Hematopoietic multipotent progenitor cell treated with erythropoietin and hydrocortisone succinate and interleukin-3 and kit ligand, for 15 days (in vitro differentiated cells): ENCODE data around the gene ULK3.

ENCODE experiments used
- DNase-seq: peaks from one replicate; pipeline ENCODE4 v3.0.0-alpha.2; 2015; ENCODE audit warnings: low spot score

Gene ULK3

DNA sequence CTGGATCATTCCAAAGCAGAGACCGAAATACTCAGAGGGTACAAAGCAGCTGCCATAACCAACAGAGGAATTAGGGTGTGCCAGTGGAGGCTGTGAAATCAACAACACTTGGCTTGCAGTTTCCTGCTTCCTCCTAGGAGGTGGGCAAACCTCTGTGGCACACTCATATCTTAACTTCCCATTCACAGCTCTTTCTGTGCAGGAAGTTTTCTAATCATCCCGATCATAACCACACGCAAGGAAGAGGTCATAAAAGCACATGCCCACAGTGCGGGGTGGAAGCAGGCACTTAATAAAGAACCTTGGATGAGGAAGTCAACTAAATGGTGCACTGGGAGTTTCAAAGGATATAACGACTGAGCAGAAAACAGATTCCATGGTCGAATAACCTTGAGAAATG, 25.1 kb upstream of the ULK3 start:
- no peak for DNase-seq

DNA sequence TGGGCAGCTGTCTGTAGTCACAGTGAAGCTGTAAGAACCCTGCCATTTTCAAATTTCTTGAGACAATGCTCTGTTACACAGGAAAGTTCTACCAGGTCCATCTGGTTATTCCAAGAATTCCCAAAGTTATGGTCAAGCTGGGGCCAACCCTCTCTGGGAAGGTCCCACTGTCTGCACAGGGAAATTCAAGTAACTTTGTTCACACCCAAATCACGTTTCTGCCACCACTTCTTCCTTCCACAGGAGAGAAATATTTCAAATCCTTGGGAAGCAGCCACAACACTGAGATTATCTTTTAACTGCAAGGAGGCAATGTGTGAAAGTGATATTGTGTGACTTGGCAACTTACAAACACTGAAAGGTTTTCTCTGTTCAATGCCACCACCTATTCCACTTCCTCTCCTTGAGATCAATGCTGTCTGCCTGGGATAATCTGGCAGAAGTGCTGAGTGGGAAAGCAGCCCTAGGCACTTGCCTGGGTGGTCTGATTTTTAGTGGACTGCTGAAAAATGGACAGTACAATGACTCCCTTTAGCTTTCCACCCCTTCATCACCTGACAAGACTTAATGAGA, 24.6 kb upstream of the ULK3 start:
- no peak for DNase-seq

DNA sequence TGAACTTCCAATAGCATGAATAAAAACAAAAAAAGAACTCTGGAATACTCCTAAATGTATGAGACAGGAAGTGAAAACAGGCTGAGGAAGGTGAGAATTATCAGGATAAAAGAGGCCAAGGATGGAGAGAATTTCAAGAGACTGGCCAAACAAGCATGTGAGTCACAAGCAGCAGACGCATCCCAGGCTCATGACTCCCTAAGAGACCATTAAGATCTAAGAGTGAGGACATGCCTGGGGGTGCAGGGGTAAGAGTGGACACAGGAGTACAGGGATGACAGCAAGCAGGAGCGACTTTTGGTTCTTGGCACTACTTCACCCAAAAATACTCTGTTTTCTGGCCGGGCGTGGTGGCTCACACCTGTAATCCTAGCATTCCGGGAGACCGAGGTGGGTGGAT, 23.1 kb upstream of the ULK3 start:
- no peak for DNase-seq

DNA sequence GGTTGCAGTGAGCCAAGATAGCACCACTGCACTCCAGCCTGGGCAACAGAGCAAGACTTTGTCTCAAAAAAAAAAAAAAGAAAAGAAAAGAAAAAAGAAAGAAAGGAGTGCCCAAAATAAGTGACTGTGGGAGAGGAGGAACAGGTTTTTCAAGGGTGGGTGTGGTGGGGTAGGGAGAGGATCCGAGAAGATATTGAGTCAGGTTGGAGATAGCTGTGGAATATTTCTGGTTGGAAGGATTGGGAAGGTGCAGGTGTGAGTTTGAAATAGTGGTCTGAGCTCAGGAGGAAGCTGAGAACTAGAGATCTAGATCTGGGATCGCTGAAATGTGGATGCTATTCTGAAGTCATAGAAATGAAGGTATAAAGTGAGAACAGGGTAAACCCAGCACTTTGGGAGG, 22.4 kb upstream of the ULK3 start:
- no peak for DNase-seq

DNA sequence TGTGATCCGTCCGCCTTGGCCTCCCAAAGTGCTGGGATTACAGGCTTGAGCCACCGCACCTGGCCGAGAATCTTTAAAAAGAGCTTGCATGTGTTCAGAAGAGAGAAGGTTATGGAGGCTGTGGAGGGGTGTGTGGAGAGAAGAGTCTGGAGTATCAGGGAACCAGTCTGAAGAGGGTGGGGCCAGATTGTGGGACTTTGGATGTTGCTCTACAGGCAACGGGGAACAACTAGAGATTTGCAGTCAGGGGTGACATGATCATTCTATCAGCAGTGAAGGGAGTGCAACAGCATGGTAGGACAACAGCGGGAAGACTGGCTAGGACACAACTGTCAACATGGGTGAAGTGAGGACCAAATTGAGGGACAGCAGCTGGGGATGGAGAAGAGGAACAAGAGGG, 21.3 kb upstream of the ULK3 start:
- DNase-seq, result no peak

DNA sequence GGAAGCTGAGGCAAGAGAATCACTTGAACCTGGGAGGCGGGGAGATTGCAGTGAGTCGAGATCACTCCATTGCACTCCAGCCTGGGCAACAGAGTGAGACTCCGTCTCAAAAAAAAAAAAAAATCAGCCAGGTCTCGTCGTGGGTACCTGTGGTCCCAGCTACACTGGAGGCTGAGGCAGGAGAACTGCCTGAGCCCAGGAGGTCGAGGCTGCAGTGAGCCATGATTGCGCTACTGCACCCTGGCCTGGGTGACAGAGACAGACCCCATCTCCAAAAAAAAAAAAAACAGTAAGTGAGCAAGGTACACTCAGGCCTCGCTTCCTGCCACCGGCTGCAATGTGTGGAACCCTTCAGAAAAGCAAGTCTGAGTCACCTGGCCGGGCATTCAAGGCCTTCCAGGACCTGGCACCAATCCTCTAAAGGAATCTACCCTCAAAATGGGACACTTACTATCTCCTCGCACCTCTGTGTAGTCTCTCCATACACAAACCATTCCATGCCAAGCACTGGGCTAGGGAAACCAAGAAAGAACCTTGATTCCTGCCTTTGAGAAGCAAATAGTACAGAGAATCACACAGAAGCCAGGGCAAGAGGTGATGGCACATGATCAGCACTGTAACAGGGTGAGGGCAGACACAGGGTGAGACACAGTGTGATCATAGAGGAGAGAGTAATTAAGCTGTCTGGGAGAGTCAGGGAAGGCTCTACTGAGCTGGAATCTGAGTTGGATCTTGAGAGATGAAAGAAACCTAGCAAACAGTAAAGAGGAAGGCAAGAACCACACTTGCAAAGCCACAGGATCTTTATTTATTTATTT, 20.5 kb upstream of the ULK3 start:
- DNase-seq, result no peak

DNA sequence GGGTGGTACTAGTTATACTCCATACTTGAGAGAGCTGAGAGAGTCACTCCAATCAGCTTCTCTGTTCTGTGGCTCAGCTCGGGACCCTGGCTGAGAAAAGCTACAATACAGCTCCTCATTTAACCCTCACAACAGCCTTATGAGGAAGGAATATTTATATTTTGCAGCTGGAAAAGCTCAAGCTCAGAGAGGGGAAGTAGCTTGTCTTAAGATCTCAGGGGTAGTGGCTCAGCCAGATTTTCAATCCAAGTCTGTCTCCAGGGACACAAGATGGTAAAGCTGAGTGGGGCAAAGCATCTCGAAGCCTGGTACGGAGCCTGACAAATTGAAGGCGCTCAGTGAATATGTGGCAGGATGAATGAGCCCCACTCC, 15.4 kb upstream of the ULK3 start:
- no peak for DNase-seq

DNA sequence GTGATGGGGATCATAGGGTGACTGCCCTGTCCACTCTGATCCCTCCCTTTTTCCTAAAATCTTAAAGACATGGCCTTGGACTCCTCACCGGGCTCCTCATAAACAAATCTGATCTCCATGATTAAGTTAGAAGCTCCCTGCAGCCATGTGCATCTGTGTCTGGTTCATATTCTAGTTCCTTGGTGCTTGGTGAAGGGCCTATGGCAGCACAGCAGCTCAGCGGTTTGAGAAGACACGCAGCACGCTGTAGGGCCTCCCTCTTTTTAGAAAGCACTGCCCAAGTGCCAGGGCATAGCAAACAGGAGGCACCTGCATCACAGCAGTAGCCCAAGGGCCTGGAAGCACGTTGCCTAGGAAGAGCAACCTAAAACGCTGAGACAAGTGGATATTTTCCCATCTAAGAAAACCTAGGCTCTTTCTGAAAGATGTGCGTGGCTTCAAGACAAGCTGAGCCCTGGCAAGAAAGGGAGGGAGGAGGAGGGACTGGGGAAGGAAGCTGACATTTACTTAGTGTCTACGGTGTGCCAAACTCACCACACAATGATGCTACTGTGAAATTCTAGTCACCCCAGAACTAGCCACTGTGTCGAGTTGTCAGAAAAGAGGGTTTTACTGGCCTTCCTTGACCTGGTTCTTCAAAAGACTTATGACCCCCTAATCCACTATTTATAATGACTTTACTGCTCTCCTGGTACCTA, 14.9 kb upstream of the ULK3 start:
- no peak for DNase-seq

DNA sequence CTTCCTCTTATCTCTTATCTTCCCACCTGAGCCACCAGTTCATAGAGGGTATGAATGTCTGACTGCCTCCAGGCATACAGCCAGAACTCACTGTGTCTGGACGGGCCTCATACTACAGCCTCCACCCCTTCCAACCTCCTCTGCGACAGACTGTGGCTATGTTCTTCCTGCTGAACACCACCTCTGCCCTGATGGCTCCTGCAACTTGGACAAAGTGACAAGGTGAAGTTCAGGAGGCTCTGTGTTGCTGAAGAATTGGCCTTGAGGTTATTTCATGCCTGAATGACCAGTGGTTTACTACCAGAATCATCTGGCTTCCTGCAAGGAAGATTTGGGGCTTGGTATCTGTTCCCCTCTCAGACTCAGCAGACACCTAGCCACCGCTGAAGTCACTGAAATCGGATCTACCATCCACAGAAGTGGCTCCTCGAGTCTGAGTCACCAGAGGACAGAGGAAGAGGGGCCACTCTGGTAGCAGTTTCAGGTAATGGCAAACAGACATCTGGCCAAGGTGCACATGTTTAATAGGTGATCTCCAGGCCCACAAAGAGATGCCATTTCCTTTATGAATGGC, 14.2 kb upstream of the ULK3 start:
- DNase-seq, result no peak

DNA sequence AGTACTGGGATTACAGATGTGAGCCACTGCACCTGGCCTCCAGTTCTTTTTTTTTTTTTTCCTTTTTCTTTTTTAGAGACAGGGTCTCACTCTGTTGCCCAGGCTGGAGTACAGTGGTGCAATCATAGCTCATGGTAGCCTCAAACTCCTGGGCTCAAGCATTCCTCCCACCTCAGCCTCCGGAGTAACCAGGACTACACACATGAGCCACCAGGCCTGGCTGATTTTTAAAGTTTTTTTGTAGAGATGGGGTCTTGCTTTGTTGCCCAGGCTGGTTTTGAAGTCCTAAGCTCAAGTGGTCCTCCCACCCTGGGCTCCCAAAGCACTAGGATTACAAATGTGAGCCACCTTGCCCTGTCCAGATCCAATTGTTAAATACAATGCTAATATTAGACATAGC, 13.6 kb upstream of the ULK3 start:
- no peak for DNase-seq

DNA sequence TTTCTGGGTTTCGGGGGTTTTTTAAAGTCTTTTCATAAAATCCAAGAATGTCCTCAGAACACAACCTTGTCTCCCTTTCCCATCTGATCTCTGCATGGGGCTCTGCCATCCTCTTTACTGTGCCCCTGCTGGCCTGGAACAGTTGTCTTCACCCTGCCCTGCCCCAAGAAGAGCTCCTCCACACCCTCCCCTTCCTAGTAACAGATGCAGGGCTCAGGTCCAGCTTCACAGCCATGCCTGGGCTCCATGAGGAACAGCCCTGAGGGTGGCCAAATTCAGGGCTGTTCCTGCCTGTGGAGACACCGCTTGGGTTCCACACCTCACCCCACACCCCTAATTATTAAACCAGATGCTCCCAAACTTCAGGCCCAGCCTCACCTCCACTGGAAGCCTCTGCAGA, 12.9 kb upstream of the ULK3 start:
- DNase-seq, result no peak

DNA sequence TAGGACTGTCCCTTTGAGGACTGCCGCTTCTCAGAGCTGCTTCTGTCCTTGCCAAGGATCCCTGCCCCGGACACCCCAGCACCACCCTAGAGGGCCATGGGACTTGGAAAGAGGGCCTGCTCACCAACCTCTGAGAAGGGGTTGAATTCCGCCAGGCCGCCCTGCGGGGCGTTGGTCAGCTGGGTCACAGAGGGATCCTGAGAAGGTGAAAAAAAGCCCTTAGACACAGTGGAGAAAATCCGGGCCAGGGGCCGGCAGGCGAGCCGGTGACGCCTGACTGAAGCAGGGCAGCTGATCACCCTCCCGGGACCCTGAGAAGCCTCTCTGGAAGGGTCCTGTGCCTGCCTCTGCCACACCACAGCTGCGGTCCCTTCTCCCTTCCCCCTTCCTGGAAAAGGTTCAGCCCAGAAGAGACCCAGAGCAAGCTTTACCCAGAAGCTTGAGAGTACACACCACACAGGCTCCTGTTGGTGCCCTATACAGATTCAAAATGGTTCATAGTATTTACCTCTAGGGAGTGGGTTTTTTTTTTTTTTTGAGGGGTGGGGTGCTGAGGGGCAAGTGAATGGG, 11.6 kb upstream of the ULK3 start:
- DNase-seq, result no peak

DNA sequence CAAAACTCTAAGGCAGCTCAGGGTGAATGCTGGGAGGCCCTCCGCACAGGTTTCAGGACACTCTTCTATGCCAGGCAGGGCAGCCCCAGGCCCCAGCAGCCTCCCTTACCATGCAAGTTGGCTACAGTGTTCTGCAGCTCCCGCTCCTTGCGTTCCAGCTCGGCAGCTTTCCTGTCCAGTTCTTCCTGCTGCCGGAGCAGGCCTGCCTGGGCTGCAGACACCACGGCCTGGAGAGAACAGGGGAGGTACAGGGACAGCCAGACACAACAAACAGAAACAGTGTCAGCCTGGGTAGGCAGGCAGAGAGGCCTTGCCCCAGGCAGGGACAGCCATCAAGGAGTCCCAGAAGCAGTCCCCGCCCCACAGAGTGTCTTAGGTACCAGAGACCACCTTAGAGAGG, 9.0 kb upstream of the ULK3 start:
- no peak for DNase-seq

DNA sequence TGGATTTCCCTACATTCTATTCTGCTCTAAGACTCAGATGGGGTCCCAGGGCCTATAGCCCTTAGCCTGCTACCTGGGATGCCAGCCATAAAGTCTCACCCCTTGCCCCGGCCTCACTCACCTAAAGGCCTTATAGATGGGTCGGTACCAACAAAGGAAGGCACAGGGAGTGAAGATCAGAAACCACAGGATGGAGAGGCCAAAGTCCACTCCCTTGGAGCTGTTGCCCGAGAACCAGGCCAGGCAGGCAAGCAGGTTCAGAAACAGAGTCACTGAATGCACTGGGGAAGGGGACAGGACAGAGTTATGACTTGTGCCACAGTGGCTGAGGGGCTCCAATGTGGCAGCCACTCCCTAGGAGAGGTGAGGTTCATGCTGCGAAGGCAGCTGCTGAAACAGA, 7.4 kb upstream of the ULK3 start:
- no peak for DNase-seq

DNA sequence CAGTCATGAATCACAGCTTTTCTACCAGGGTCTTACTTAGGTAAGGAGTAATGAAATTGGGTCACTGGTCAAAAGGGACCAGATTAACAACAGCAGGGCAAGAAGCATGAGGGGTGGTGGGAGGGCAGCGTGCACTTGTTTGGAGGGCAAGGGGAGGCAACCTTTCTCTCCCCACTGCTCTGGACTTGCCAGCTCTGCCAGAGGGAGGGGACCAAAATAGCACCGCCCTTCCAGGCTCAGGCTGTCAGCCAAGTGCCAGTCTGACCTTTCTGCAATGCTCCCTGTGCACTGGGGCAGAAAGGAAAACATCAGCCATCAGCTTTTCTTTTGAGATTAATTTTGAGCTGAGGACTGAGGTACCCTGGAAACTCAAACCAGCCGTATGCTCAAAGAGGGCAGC, 4.5 kb upstream of the ULK3 start:
- DNase-seq, result peak; percentile 18

DNA sequence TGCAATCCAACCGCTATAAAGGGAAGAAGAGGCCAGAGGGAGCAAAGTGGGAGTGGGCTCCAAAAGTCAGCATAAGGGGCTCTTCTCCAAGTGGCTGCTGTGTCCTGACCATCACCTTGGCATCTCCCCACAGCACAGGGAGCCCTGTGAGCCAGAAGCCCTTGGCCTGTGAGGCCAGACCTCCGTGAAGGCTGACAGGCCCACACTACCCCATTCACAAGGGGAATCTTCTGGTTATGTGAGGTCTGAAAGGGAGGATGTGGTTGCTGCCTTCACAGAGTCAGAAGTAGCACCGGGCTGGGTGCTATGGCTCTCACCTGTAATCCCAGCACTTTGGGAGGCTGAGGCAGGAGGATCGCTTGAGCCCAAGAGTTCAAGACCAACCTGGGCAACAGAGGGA, 2.6 kb upstream of the ULK3 start:
- no peak for DNase-seq

DNA sequence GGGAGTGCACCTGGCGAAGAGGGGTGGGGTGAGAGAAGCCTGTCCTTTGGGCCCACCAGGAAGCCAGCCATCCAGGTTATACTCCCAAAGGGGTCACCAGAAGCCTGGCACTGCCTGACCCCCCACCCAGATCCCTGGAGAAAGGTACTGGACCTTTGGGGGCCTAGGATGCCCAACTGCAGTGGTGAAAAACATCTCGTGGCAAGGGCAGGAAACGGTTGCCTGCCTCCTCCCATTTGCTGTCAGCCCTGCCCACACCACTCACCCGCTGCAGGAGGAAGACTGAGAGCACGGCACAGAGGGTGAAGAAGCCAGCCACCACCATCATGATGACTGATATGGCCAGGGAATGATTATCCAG, 2.2 kb upstream of the ULK3 start:
- DNase-seq, result no peak

DNA sequence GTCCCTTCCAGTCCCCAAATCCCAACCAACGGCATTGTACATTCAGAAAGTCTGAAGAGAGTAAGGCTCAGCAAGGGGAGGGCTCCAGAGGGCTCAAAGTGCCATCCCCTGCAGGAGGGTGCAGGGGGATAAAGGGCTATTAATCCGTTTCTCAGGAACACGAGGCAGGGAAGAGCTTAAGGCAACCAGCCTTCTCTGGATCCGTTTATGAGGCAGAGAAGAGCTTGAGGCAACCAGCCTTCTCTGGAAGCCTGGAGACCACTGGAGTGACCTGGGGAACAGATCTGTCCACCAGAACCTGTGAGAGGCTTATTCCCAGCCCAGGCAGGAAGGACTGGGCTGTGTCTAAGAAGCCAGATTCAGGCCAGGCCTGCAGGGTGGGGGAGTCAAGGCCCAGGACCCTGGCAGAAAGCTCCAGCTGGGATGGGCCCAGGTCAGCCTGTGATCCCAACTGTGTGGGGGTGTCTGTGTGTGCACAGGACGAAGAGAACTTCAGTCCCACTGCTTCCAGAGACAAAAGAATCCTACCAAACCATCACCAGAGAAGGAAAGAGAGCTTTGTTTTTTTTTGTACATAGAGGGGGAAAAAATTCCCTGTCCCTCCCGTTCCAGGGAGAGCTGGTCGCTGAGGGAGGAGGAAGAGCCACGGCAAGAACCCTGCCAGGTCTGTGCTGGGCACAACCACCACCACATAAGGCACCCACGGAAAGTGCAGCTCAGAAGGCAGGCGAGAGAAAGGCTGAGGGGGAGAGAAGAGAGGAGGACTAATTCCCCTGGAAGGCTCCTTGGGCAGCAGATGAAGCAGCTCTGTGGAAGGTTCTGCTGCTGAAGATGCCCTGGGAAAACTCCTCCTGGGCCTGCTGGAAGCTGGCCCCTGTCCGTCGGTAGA, 1.6 kb upstream of the ULK3 start:
- no peak for DNase-seq

DNA sequence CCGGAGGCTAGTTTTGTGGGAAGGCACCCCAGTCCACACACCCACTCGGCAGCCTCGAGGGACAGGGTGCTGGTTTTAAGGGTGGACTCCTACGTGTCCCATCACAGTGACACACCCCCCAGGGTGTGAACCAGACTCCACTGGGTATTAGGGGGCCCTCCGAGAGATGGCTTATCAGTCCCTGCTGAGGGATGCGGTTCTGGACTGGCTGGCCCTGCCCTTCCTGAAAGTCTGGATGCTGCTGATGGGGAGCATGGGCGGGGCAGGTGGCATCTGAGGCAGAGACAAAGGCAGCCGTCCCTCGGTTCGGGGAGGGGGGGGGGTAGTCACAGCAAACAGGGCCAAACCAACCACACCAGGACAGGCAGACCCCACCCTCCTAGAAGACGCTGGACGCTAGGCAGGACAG, 939 bp upstream of the ULK3 start:
- DNase-seq, result peak; percentile 58

DNA sequence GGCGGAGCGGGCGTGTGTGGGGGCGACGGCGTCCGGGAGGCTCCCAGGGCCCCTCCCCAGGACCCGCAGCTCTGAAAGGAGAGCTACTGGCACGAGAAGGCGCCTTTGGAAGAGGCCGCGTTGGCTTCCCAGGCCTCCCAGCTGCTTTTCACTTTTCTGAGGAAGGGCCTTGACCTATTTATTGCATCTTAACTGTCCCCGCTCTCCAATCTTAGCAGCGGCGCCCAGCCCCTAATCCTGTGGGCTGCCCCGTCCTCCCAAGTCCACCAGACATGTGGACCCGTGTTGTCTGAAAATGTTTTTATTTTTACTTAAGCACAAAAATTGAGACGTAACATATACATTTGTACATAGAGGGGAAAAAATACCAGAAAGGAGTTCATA, 481 bp upstream of the ULK3 start:
- no peak for DNase-seq

DNA sequence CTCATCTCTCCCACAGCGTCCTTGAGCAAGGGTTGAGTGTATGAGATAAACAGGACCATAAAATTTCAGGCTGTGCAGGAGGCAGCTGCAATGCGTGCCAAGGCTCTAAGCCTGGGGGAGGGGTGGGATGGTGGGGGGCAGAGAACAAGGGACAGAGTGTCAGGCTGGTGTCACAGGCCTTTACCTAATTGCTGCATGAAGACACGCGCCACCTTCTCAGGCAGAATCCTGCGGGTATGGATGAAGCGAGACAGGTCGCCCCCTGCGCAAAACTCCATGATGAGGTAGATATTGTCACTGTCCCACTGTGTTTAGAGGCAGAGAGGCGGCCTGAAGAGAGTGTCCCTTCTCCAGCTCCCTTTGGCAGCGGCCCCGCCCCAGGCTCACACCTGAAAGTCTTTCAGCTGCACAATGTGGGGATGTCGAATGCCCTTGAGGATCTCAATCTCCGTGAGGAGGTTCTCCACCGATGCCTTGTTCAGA, 1.0 kb downstream of the ULK3 start:
- DNase-seq, result no peak
